Caco-2 (cell line): ENCODE data around the gene ADGRL2. TPM values are rescaled to one million over a fixed set of nuclear protein-coding genes. Genes with fewer than 3 reads are reported as not detected.

Experiments
- BruUV-seq: library from RNA; stranded (reverse); fragments of 400-500 nt; replicated peaks from 2 replicates; lab custom pipeline; 2021; lab: Mats Ljungman, UMichigan
- CTCF ChIA-PET: fragments of 300-600 bp; sonication (Branson Sonifier 250); formaldehyde crosslinking; loops from one replicate; lab custom pipeline; 2022; ENCODE audit warnings: antibody characterized with exemption; lab: Charles Lee
- POLR2A ChIA-PET: fragments of 300-600 bp; sonication (Branson Sonifier 250); formaldehyde crosslinking; loops from one replicate; lab custom pipeline; 2022; ENCODE audit warnings: antibody characterized with exemption; lab: Charles Lee
- DNase-seq, 2 experiments: peaks; one replicate each; pipeline versions ENCODE4 v3.0.0 to v3.0.0-alpha.2; 2020 to 2022
- H3K27me3 ChIP-seq: replicated peaks from 2 replicates; pipeline ENCODE4 v1.6.0; 2011; ENCODE audit warnings: low read length; ENCODE audit not compliant: control insufficient read depth, insufficient read depth
- H3K36me3 ChIP-seq: 2 replicates; pipeline ENCODE4 v1.5.1; 2011; ENCODE audit warnings: low read length; ENCODE audit not compliant: control insufficient read depth, insufficient read depth
- H3K4me1 ChIP-seq: fragments of 250-450 bp; sonication (Bioruptor Pico); 2 replicates; pipeline ENCODE4 v1.5.1; 2020; ENCODE audit warnings: mild to moderate bottlenecking
- H3K4me3 ChIP-seq: 2 replicates; pipeline ENCODE4 v1.5.1; 2011; ENCODE audit warnings: low read depth, mild to moderate bottlenecking, control low read depth, low read length
- H3K9me3 ChIP-seq: fragments of 250-450 bp; sonication (Bioruptor Pico); 2 replicates; pipeline ENCODE4 v1.5.1; 2020; ENCODE audit warnings: mild to moderate bottlenecking, moderate library complexity
- H3K27ac Mint-ChIP-seq: one replicate; pipeline ENCODE4 v1.8.0; 2022; ENCODE audit warnings: mixed read lengths; ENCODE audit not compliant: unreplicated experiment
- H3K27me3 Mint-ChIP-seq: one replicate; pipeline ENCODE4 v1.8.0; 2022; ENCODE audit warnings: mixed read lengths; ENCODE audit not compliant: insufficient read depth, unreplicated experiment
- H3K36me3 Mint-ChIP-seq: one replicate; pipeline ENCODE4 v1.8.0; 2022; ENCODE audit warnings: mild to moderate bottlenecking, mixed read lengths; ENCODE audit not compliant: insufficient read depth, unreplicated experiment
- H3K4me1 Mint-ChIP-seq: one replicate; pipeline ENCODE4 v1.8.0; 2022; ENCODE audit warnings: low read depth, mixed read lengths; ENCODE audit not compliant: unreplicated experiment
- H3K4me3 Mint-ChIP-seq: one replicate; pipeline ENCODE4 v1.8.0; 2022; ENCODE audit warnings: mild to moderate bottlenecking, moderate library complexity, mixed read lengths; ENCODE audit not compliant: unreplicated experiment
- H3K9me3 Mint-ChIP-seq: one replicate; pipeline ENCODE4 v1.8.0; 2022; ENCODE audit warnings: mixed read lengths; ENCODE audit not compliant: unreplicated experiment
- intact Hi-C: fragments of 100-400 bp; cut with micrococcal nuclease; formaldehyde crosslinking; loops from one replicate; pipeline ENCODE4 v1.10.0; 2022; ENCODE audit not compliant: unreplicated experiment
- total RNA-seq: library from RNA; stranded (reverse); gene quantifications from 2 replicates; pipeline ENCODE4 v1.2.3, GENCODE V29; 2022
- TF ChIP-seq, protein P1 (sequence below), 2 experiments: fragments of 200-600 bp in 1 of 2; IDR thresholded peaks; 1 replicate in 1 of 2; 2 replicates in 1 of 2; pipeline versions ENCODE4 v1.5.1 to v1.8.0; 2011 to 2022; ENCODE audit warnings: antibody characterized with exemption in 1 of 2, control low read depth in 1 of 2, inconsistent platforms in 1 of 2, low read depth in 1 of 2, low read length in 1 of 2, mild to moderate bottlenecking in 1 of 2, moderate library complexity in 1 of 2; ENCODE audit not compliant: insufficient read depth in 1 of 2, severe bottlenecking in 1 of 2, unreplicated experiment in 1 of 2

ADGRL2 gene
- total RNA-seq, 1 experiment from 2014 or later = 3.8 TPM

- no peaks in the 10 kb centered on the region for H3K4me1 Mint-ChIP-seq
- ChIA-PET POLR2A (no interaction called here), CTCF (no interaction called here)
Measured at GRCh38 chr1:81950591-81951244, 150.0 kb downstream of the ADGRL2 start.

DNA sequence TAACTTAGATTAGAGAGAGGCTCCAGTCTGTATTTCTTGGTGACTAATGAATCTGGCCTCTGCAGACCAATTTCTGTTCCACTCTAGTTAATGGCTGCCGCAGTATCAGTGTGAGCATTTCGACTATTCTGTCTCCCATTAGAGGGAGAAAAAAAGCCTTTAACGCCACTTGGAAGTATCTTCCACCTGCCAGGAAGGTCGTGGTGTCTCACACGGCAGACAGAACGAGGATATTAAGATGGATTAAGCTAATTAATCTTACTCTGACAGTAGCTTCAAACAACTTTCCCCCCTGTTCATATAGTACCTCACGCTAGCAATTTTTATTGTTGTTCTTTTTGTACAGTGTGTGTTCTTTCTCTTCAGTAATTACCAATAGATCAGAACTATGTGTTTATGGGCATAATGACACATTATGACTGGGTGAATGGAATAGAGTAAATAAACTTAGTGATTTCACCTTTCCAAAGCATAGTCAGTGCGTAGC is 153.8 kb downstream of the ADGRL2 start:
- Histone ChIP-seq H3K36me3 (no peaks in the 10 kb centered on the region), H3K4me1 (no peaks in the 10 kb centered on the region), H3K9me3 (no peaks in the 10 kb centered on the region), H3K27me3 (no peaks in the 10 kb centered on the region), H3K4me3 (no peak overlapping the region)
- Mint-ChIP-seq H3K27me3 (no peaks in the 10 kb centered on the region), H3K4me3 (no peak overlapping the region), H3K27ac (no peak overlapping the region), H3K9me3 (no peaks in the 10 kb centered on the region), H3K4me1 (no peaks in the 10 kb centered on the region), H3K36me3 (no peaks in the 10 kb centered on the region)
- ChIA-PET CTCF (no interaction called here), POLR2A (no interaction called here)
- no peak for DNase-seq
- intact Hi-C loops = no loop called here
- BruUV-seq = no TSS peak
- TF ChIP-seq, protein P1, sequence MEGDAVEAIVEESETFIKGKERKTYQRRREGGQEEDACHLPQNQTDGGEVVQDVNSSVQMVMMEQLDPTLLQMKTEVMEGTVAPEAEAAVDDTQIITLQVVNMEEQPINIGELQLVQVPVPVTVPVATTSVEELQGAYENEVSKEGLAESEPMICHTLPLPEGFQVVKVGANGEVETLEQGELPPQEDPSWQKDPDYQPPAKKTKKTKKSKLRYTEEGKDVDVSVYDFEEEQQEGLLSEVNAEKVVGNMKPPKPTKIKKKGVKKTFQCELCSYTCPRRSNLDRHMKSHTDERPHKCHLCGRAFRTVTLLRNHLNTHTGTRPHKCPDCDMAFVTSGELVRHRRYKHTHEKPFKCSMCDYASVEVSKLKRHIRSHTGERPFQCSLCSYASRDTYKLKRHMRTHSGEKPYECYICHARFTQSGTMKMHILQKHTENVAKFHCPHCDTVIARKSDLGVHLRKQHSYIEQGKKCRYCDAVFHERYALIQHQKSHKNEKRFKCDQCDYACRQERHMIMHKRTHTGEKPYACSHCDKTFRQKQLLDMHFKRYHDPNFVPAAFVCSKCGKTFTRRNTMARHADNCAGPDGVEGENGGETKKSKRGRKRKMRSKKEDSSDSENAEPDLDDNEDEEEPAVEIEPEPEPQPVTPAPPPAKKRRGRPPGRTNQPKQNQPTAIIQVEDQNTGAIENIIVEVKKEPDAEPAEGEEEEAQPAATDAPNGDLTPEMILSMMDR (IDR thresholded peaks at IDR 0.05; ENCODE audit: insufficient read depth in 1 of 2, low read depth in 1 of 2, low read length in 1 of 2, severe bottlenecking in 1 of 2, unreplicated experiment in 1 of 2) = no peak

More at GRCh38 chr1:81950591-81951244, 150.0 kb downstream of the ADGRL2 start:
- Histone ChIP-seq H3K36me3 (no peaks in the 10 kb centered on the region), H3K4me1 (no peaks in the 10 kb centered on the region), H3K27me3 (no peaks in the 10 kb centered on the region), H3K4me3 (no peak overlapping the region), H3K9me3 (no peaks in the 10 kb centered on the region)
- Mint-ChIP-seq H3K4me3 (no peak overlapping the region), H3K36me3 (no peaks in the 10 kb centered on the region), H3K9me3 (no peaks in the 10 kb centered on the region), H3K27ac (no peak overlapping the region), H3K27me3 (no peaks in the 10 kb centered on the region)
- TF ChIP-seq, protein P1 (IDR thresholded peaks at IDR 0.05; ENCODE audit: insufficient read depth in 1 of 2, low read depth in 1 of 2, low read length in 1 of 2, severe bottlenecking in 1 of 2, unreplicated experiment in 1 of 2) = no peak
- no TSS peak for BruUV-seq
- intact Hi-C loops = no loop called here
- no peak for DNase-seq

- Mint-ChIP-seq H3K27ac (no peak overlapping the region), H3K36me3 (no peaks in the 10 kb centered on the region), H3K4me3 (no peak overlapping the region), H3K4me1 (no peaks in the 10 kb centered on the region), H3K9me3 (no peaks in the 10 kb centered on the region), H3K27me3 (no peaks in the 10 kb centered on the region)
- no peaks in the 10 kb centered on the region for H3K9me3 ChIP-seq
- BruUV-seq = no TSS peak
- H3K27me3 ChIP-seq = no peaks in the 10 kb centered on the region
- DNase-seq = no peak
- no peaks in the 10 kb centered on the region for H3K36me3 ChIP-seq
- intact Hi-C loops = no loop called here
- POLR2A ChIA-PET = no interaction called here
- TF ChIP-seq, protein P1 (IDR thresholded peaks at IDR 0.05; ENCODE audit: insufficient read depth in 1 of 2, low read depth in 1 of 2, low read length in 1 of 2, severe bottlenecking in 1 of 2, unreplicated experiment in 1 of 2) = no peak
- no peaks in the 10 kb centered on the region for H3K4me1 ChIP-seq
- no peak overlapping the region for H3K4me3 ChIP-seq
- CTCF ChIA-PET = no interaction called here
Measured at GRCh38 chr1:81967951-81968350, 167.2 kb downstream of the ADGRL2 start.
